Duodenal mucosa (tissue), 2 donors: ENCODE data around the gene CDH13.
A peak's percentile ranks its signal among the peaks of the same experiment; 100 is the strongest.

Source experiments
- H3K27ac ChIP-seq: one replicate; pipeline ENCODE4 v1.7.0; 2013; ENCODE audit warnings: low read depth, low read length
- H3K27me3 ChIP-seq, 2 donors: one replicate each; pipeline ENCODE4 v1.7.0; 2013; ENCODE audit warnings: low read length in 2 of 2, control low read depth in 1 of 2; ENCODE audit not compliant: insufficient read depth in 2 of 2, control insufficient read depth in 1 of 2
- H3K36me3 ChIP-seq, 2 donors: one replicate each; pipeline ENCODE4 v1.7.0; 2013; ENCODE audit warnings: low read length in 2 of 2, control low read depth in 1 of 2; ENCODE audit not compliant: insufficient read depth in 2 of 2, control insufficient read depth in 1 of 2
- H3K4me1 ChIP-seq, 2 donors: one replicate each; pipeline ENCODE4 v1.7.0; 2013; ENCODE audit warnings: low read length in 2 of 2, control low read depth in 1 of 2; ENCODE audit not compliant: insufficient read depth in 2 of 2, control insufficient read depth in 1 of 2
- H3K4me3 ChIP-seq, 2 donors: one replicate each; pipeline ENCODE4 v1.7.0; 2013; ENCODE audit warnings: low read length in 2 of 2, low read depth in 1 of 2
- H3K9ac ChIP-seq, 2 donors: one replicate each; pipeline ENCODE4 v1.7.0; 2013; ENCODE audit warnings: low read length in 2 of 2, low read depth in 1 of 2
- H3K9me3 ChIP-seq, 2 donors: one replicate each; pipeline ENCODE4 v1.7.0; 2013; ENCODE audit warnings: low read length in 2 of 2, control low read depth in 1 of 2; ENCODE audit not compliant: control insufficient read depth in 1 of 2

Gene CDH13

DNA sequence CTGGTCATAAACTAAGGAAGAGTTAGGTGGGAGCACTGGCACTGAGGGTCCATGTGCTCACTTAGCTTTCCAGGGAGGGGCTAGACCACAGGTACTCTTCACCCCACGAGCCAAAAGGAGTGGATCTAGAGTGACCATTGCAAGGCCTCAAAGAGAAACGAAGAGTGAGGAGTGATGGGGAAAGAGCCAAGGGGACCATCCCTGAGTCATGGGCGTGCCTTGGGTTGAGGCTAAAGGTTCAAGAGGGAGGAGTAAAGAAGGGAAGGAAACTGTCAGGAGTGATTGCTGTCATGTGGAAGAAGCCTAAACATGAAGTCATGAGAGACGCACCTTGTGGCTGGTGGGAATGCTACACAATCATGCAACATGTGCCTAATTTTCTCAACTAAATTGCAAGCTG lies 141.0 kb downstream of the CDH13 start:
- no peaks in the 10 kb centered on the region for H3K36me3 ChIP-seq
- no peaks in the 10 kb centered on the region for H3K27me3 ChIP-seq
- H3K9me3 ChIP-seq: no peaks in the 10 kb centered on the region
- no peak overlapping the region for H3K9ac ChIP-seq
- H3K4me1 ChIP-seq: no peaks in the 10 kb centered on the region
- no peak overlapping the region for H3K27ac ChIP-seq
- no peak overlapping the region for H3K4me3 ChIP-seq

GRCh38 chr16:82769845-82770244 lies 143.1 kb downstream of the CDH13 start:
- Histone ChIP-seq H3K4me3 (no peak overlapping the region), H3K36me3 (no peaks in the 10 kb centered on the region), H3K27me3 (no peaks in the 10 kb centered on the region), H3K27ac (no peak overlapping the region), H3K4me1 (no peaks in the 10 kb centered on the region), H3K9me3 (no peaks in the 10 kb centered on the region), H3K9ac (no peak overlapping the region)

DNA sequence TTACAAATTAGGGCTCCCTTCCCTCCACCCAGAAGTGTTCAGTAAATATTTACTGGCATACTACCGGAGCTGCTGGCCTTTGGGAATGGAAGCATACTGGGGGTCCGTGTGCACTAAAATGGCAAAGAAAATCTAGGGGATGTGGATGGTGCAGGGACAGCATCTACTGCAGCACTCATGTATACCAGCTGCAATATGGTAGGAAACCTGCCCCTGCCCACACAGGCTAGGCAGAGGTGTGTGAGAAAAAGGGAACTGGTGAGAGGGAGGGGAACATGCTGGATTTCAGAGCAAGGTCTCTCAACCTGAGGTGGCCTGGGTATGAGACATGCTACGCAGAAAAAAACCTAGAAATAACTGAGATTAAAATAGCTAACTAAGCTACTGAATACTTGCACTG lies 145.4 kb downstream of the CDH13 start:
- Histone ChIP-seq H3K36me3 (no peaks in the 10 kb centered on the region), H3K27me3 (no peaks in the 10 kb centered on the region), H3K4me1 (peaks cover 0 to 4% of the 10 kb centered on the region in 2 donors), H3K4me3 (no peak overlapping the region), H3K27ac (no peak overlapping the region), H3K9ac (no peak overlapping the region), H3K9me3 (no peaks in the 10 kb centered on the region)

GRCh38 chr16:82773018-82773417 lies 146.2 kb downstream of the CDH13 start:
- Histone ChIP-seq H3K9me3 (no peaks in the 10 kb centered on the region), H3K4me1 (peaks cover 0 to 4% of the 10 kb centered on the region in 2 donors), H3K27me3 (no peaks in the 10 kb centered on the region), H3K36me3 (no peaks in the 10 kb centered on the region), H3K4me3 (no peak overlapping the region), H3K27ac (no peak overlapping the region), H3K9ac (no peak overlapping the region)

GRCh38 chr16:82776470-82777146 lies 149.8 kb downstream of the CDH13 start:
- Histone ChIP-seq H3K4me1 (peaks cover 0 to 4% of the 10 kb centered on the region in 2 donors), H3K27ac (no peak overlapping the region), H3K4me3 (no peak overlapping the region), H3K9me3 (no peaks in the 10 kb centered on the region), H3K9ac (no peak overlapping the region), H3K27me3 (no peaks in the 10 kb centered on the region), H3K36me3 (no peaks in the 10 kb centered on the region)

GRCh38 chr16:82782715-82783251 lies 156.0 kb downstream of the CDH13 start:
- H3K4me3 ChIP-seq: peak overlapping the region in 1 of 2 donors; percentile 30
- H3K27me3 ChIP-seq: no peaks in the 10 kb centered on the region
- H3K36me3 ChIP-seq: no peaks in the 10 kb centered on the region
- H3K4me1 ChIP-seq: peaks cover 12 to 18% of the 10 kb centered on the region in 2 donors
- no peak overlapping the region for H3K27ac ChIP-seq
- no peaks in the 10 kb centered on the region for H3K9me3 ChIP-seq
- peak overlapping the region in 1 of 2 donors; percentile 3 for H3K9ac ChIP-seq

DNA sequence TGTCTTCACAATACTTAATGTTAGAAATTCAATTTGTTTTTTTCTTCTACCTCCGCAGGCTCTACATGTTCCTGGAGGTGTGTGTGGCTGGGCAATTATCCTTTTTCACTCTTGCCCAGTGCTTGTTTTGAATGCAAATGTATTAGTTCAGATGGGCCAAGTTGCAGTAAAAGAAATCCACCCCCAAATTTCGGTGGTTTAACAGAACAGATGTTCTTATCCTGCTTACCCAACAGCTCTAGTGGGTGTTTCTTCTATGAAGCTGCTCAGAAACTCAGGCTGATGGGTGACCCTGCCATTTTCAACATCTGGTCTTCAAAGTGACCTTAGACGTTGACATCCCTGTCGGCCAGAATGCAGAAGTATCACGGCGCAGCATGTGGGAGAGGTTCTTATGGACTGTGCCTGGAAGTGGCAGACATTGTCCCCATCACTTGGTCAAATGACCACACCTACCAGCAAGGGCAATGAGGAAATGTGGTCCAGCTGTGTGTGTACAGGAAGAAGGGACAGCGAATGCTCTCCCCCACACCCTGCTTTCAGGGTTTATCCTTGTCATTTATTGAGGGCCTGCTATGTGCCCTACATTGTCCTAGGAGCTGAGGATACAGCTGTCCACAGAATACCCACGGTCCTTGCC lies 157.3 kb downstream of the CDH13 start:
- no peaks in the 10 kb centered on the region for H3K36me3 ChIP-seq
- H3K4me1 ChIP-seq: peaks cover 12 to 18% of the 10 kb centered on the region in 2 donors
- H3K4me3 ChIP-seq: no peak overlapping the region
- no peak overlapping the region for H3K9ac ChIP-seq
- no peak overlapping the region for H3K27ac ChIP-seq
- H3K9me3 ChIP-seq: no peaks in the 10 kb centered on the region
- H3K27me3 ChIP-seq: no peaks in the 10 kb centered on the region

GRCh38 chr16:82784573-82784968 lies 157.8 kb downstream of the CDH13 start:
- H3K4me1 ChIP-seq: peaks cover 12 to 18% of the 10 kb centered on the region in 2 donors
- H3K9me3 ChIP-seq: no peaks in the 10 kb centered on the region
- no peak overlapping the region for H3K27ac ChIP-seq
- no peaks in the 10 kb centered on the region for H3K36me3 ChIP-seq
- H3K4me3 ChIP-seq: no peak overlapping the region
- H3K9ac ChIP-seq: no peak overlapping the region
- H3K27me3 ChIP-seq: no peaks in the 10 kb centered on the region

DNA sequence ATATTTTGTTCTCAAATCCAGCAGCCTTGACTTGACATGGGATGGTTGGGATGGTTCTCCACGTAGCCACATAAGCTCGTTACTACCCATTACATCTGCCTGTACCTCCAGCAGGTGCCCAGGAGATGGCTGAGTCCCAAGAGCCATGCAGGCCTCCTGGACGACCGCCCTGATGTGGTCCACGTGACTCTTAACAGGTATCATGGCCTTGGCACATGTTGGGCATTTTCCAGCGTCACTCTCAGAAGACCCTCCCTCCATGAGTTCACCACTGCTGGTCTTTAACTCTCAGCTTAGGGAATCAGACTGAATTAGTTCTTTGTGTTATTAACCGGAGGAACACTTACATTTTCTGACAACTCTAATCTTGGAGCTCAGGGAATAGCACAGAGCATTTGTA lies 161.5 kb downstream of the CDH13 start:
- H3K36me3 ChIP-seq: no peaks in the 10 kb centered on the region

DNA sequence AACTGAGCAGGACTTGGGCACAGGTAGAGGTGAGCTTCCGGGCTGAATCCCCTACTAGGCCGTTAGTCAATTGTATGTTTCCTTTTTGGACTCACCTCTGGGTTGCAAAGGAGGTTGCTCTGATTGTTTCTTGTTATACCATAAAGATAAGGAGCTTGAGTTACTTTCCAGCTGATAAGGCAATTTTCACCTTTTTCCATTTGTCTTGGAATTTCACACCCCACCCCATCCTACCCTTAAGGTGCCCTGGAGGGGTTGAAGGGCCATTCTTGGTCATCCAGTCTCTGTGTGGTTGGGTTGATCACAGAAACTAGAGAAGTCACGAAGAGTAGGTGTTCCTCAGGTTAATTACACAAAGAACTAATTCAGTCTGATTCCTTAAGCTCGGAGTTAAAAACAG lies 162.2 kb downstream of the CDH13 start:
- no peak overlapping the region for H3K27ac ChIP-seq
- H3K27me3 ChIP-seq: no peaks in the 10 kb centered on the region
- H3K9me3 ChIP-seq: no peaks in the 10 kb centered on the region
- no peak overlapping the region for H3K9ac ChIP-seq
- no peaks in the 10 kb centered on the region for H3K36me3 ChIP-seq
- H3K4me3 ChIP-seq: no peak overlapping the region
- peaks cover 0 to 5% of the 10 kb centered on the region in 2 donors for H3K4me1 ChIP-seq

More for the DNA sequence above, 161.5 kb downstream of the CDH13 start:
- Histone ChIP-seq H3K4me1 (peaks cover 5 to 11% of the 10 kb centered on the region in 2 donors), H3K27ac (no peak overlapping the region), H3K9me3 (no peaks in the 10 kb centered on the region), H3K27me3 (no peaks in the 10 kb centered on the region), H3K4me3 (no peak overlapping the region), H3K9ac (no peak overlapping the region)
